ENCODE measurements around the gene LARGE1.
"Not testable (repeated sequence)": the region's sequence is repeated elsewhere in the genome, so short reads cannot be mapped to it uniquely, and the experiment has no call there.

The LARGE1 gene

DNA sequence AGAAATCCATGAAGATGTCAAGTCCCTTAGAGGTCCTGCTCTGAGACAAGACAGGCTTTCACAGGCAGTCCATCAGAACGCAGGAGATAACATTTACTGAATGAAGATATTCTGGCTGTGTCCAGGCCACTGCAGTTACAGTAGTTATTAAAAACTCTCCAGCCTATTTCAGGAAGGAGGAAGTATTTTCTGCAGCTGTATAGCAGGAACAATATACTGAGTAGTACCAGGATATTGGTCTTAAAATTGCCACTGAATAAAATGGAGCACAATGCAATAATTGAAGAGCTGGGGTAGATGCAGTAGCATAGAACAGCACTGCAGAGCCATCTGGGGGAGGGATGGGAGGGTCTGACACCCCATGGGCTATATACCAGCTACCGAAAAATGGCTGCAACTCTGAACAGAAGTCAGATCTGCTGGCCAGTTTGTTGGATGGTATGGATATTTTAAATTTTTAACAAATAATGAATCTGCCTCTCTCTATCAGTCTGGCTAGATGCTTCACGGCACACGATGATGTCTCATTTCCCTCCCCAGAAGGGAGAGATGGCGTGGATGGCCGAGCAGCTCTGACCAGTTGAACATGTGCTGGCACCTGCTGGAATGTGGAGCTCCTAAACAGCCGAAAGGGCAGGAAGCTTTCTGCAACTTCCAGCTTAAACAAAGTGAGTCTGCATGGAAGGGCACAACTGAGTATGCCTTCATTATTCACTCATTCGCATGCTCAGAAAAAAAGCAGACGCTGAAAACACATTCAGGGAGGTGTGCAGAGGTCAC is 520.0 kb downstream of the LARGE1 start:
- no peak for DNase-seq

DNA sequence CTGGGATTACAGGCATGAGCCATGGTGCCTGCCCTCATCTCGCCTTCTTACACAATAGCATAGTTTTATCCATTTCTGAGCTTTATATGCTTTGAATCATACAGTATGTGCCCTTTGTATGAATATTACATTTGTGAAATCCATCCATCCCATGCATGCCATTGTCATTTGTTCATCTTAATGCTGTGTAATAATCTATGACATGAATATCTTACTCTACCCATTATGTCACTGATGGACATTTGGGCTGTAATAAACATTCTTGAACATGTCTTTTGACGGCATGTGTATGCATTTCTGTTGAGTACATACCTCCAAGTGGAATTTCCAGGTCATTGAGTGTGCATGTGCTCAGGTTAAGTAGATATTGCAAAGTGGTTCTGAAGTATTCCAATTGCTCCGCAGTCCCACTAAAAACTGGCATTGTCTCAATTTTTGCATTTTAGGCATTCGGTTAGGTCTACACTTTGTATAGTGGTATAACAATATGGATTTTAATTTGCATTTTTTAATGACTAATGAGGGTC is 522.8 kb downstream of the LARGE1 start:
- no peak for DNase-seq

DNA sequence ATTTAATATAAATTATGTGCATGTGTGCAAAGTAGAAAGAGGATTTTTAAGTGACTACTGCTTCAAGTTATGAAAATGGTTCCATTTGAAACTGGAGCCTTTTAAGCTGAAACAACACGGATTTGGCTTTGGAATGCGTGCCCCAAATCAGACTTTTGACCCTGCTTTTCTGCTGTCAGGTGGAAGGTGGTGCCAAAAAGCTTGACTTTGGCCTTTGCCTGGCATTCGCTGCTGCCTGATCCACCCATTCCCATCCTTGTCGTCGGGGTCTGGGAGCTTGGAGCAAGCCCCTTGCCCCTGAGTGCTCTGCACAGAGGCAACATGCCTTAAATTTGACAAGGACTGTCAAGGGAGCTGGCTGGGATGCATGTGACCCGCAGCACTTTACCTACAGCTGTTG is 526.8 kb downstream of the LARGE1 start:
- no peak for DNase-seq

DNA sequence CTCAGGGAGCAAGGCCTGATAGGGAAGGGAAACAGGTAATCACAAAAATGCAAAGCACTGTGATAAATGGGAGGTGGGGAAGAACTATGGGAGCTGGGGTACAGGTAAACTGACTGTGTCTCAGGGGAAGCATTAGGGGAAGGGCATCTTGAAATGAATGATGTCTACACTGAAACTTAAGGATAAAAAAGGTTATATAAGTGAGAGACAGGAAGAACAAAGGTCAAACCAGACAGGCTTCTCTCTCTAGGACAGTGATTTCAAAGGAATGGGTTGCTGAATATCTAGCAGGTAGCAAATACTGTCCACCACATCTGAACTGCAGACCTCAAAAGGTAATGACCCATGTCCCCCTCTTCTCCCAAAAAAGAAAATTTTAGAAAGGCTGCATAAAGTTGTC is 529.0 kb downstream of the LARGE1 start:
- no peak for DNase-seq

DNA sequence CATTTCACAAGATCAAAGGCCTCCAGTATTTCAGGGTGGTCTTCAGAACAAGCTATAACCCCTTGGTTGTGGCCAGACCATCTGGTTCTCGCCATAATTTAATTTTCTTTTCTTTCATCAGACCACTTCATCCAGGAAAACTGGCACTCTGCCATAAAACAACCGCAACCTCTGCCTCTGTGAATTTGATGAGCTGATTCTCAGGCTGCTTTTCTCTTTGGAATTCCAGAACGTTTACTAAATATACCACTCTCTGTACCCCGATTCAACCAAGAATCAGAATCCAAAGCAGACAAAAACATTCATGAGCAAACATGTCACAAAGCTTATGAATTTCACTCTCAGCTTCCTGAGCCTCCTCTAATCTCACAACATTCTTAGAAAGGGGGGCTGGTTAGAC is 530.3 kb downstream of the LARGE1 start:
- DNase-seq = no peak

DNA sequence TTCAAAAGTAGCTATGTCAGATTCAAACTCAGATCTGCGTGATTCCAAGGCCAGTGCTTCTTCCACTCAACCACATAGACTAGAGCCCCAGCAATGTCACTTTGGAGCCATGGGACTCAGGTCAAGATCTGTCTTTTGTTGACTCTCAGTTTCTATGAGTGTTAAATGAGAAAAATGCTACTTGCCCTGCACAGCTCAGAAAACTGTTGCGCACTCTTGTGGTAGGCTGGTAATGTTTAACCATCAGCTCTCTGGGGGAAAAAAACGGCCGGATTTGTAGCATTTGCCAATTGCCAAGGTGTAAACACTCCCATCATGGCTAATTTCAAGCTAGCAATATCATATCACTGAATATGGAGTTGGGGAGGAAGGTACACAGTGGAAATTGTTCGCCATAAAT is 534.0 kb downstream of the LARGE1 start:
- no peak for DNase-seq

DNA sequence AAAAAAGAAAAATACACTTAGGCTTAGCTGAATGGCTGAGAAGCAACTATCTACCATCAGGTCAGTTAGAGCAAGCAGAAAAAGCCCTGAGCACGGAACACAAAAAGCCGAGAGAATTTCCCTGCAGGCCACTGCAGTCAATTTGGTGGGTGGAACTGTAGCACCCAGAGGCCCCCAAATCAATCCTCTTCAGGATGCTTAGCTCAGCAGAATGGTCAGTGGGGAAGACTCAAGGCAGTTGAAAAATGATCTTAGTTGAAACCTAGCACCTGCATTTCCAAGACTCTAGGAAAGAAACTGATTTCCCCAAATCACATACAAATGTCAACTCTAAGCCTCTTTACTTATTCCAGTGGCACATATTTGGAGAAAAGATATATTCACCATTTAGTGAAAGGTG is 534.7 kb downstream of the LARGE1 start:
- DNase-seq = no peak

DNA sequence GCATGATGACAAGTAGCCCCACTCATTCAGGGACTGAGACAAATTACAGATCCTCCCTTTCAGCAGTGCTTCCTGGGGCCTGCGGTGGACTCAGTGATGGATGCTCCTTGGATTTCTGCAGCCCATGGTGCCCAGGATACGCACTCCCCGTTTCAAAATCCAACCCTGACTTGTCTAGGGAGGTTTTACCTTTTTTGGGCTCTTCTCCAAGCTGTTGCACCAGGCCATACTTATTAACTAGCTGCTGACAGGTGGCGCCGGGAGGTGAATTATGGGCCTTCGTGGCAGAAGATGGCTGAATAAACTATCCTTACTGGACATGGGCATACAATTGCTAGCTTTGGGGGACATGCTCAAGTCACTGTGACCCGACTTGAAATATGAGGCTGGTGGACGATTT is 537.8 kb downstream of the LARGE1 start:
- DNase-seq = no peak

DNA sequence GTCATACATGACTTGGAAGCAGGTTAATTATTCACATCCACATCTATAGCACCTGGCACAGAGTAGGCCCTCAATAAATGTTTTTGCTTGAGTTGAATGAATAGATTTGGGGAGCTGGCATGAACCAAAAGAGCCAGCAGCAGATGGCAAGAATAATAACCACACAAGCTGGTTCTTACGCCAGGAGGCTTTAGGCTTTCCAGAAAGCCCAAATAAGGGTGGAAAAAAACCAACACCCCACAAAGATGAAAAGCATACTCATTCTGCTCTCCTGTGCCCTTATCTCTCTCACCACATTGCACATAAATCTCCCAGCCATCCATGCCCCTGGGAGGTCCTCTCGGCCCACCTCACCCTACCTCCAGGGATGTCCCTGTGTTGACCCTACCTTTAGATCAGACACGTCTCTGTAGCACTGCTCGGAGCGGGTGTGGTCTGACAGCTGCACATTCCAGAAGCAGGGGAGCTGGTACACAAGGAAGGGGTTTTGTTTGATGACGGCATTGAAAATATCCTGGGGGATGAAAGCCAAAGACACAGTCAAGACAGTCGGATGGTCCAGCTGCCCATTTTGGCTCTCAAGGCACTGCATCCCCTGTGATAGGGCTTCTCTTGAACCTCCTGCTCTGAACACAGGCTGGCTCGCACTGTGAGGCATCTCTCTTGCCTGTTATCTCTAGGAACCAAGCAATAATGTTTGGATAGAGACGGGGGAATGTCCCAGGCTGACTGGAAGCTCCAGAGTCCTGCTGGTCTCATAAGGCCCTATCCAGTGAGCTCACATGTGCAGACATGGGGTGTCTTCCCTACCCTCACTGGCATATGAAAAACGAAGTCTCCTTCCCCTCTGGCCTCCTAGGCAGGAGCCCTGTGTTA is 538.5 kb downstream of the LARGE1 start:
- no peak for DNase-seq

DNA sequence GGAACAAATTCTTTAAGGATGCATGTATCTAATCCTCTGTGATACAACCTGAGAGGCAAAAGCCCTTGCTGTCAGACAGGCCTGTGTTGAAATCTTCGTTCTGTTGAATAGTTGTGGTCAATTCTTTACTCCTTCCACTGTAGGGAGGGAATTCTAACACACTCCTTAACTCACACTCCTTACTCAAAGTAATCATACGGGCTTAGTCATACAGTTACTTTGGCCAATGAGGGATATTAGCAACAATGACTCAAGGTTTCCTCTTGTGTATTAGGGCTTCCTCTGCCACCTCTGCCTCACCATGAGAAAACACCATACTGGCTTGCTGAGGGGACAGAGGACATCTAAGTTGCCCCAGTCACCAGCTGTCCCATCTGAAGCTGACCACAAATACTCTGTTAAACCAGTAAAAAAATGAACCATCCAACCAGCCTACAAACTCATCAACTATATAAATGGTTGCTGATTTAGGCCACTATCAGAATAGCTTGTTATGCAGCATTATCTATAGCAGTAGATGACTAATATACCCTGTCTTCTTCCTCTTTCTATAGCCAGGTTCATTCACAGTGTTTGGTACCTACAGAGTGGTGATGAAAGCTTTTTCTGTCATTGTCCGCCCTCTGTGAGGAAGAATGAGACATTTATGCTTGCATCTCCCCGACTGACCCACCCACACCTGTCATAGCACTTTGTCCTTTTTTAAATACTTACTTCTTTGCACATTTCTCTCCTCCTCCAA is 539.3 kb downstream of the LARGE1 start:
- DNase-seq = no peak

DNA sequence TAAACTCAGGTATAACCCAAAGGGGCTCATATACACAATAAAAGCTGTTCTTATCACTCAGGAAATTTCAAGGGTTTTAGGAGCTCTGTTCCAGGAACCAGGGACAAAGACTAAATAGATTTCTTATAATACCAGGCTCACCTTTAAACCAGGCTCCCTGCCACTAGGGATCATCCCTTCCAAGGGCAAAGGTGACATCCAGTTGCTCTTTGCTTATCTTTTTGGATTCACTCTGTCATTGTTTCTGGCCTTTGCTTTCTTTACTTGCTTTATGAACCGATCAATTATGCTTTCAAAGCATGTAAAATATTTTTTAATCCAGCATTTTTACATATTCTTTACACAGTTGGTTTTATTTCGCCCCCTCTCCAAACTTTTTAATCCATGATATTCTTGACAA is 540.4 kb downstream of the LARGE1 start:
- DNase-seq = no peak

DNA sequence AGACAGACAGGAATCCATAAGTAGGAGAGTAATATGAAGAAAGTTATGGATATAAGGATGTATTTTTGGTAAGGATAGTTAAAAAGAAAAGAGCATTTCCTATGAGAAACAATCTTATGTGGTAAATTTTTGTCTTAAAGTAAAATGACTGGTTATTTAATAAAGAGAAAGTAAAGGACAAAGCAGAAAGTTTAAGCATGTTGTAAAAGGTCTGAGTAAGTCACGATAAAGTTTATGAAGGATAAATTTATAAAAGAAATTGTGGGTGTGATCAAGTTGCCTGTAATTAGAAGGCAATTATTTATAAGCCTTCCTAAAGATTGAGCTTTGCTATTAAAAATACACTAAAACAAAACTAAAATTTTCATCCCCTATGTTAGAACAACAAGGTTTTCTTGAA is 547.4 kb downstream of the LARGE1 start:
- DNase-seq = no peak

DNA sequence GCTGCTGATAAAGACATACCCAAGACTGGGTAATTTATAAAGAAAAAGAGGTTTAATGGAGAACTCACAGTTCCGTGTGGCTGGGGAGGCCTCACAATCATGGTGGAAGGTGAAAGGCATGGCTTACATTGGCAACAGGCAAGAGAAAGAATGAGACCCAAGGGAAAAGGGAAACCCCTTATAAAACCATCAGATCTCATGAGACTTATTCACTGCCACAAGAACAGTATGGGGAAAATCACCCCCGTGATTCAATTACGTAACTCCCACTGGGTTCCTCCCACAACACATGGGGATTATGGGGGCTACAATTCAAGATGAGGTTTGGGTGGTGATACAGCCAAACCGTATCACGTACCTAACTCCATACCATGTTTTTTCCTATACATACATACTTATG is 557.0 kb downstream of the LARGE1 start:
- not testable (repeated sequence) for DNase-seq

DNA sequence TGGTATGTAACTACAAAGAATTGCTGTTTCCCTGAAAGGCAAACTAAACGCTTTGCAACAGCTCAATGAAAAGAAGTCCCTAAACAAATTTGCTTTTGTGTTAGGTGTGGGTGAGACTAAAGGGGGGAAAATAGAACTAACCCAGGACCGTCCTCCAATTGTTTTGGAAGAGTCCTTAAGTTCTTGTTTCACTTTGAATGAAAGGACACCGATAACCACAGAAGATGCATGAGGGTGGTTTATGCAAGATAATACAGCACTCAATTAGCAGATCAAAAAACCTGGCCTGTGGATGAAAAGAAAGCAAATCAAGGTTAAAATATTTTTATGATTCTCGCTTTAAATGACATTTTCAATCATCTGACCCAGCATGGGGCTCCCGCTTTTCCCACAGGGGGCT is 557.6 kb downstream of the LARGE1 start:
- no peak for DNase-seq

DNA sequence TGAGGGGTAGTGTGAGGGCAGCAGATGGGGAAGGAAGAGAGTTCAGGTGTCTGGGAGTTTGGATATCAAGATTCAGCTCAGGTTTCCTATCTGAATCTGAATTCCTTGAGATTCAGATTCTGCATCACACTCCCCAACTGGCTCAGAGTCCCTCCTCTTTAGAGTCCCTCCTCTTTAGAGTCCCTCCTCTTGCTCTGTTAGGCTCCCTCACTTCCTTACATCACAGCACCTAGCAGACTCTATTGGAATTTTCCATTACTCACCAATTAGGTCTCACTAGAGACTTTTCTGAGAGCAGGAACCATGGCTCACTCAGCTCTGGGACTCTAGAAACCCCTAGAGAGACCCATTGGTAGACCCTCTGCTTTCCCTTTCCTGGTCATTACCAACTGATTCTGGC is 558.7 kb downstream of the LARGE1 start:
- no peak for DNase-seq

DNA sequence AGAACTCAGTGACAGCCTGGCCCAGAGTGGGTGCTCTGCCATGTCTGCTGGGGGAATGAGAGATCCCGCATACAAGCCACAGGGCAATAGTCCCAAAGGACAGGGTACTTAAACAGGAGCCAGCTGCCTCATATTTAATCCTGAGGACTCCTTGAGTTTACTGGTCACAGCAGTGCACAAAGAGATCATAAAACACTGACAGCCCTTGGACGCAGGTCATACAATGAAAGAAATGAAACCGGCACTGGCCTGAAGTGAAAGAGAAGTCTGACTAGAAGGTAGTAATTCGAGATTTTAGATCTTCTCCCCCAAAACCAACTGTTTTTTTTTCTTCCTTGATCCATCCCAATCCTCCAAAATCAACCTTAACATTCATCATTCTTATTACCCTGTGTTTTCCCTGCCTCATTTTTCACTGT is 562.3 kb downstream of the LARGE1 start:
- no peak for DNase-seq

DNA sequence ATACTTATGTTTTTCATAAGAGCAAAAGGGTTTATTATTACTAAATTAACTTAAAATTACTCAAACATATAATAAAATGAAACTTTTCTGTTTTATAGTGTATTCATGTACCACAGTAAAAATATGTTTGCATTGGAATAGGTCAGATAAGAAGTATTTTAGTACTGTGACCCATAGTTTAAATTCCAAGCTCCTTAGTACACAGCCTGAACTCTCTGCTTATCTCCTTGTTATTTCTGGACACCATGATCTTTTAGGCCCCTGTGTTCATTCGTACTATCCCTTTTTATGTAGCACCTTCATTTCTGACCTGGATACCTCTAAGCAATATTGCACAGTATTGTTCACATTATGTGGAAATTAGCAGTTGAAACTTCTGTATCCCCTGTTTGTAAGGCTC is 565.3 kb downstream of the LARGE1 start:
- no peak for DNase-seq

DNA sequence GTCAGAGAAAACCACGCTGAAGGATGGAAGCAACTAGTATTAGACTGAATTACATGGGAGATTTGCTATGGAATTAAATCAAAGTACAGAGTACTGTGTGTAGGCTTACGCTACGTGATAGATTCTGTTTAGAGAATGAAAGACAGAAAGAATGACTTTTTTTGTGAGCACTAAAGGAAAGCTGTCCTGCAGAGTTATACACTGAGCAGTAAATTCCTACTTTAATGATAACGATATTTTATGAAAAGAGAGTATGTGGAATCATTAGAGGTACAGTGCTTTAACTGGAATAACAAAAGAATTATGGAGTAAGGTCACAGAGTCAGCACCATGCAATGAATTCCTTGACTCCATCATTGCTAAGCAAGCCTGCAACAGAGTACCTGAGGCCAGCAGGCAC is 566.8 kb downstream of the LARGE1 start:
- no peak for DNase-seq

DNA sequence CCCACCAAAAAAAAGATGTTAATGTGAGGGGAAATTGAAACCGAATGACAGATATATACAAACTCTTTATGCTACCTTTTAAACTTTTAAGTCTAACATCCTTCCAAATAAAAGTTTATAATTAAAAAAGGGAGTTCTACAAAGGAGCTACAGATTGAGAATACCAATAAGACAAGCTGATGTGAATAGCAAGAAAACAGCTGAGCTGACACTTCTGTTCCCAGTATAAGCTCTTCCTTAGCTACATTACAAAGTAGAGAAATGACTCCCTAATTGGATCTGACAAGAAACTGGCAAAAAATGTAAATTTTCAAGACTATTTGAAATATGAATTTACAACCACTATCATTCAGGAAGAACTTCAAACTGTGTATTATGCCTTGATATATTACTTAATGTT is 567.5 kb downstream of the LARGE1 start:
- DNase-seq = no peak

DNA sequence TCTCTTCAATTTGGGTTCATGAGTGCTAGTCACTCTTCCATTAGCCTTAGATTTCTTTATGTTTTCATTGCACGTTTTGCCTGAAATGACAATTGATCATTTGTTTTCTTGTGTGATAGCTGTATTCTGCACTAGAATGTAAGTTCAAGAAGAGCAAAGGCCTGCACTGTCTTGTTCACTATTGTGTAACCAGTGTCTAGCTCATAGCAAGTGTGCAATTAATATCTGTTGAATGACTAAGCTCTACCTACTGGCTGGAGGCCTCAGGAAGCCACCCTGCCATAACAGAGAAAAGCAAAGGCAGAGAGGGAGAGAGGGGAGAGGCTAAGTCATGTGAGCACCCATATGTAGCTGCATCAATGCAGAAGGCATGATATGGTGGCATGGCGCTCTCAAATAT is 569.3 kb downstream of the LARGE1 start:
- no peak for DNase-seq

DNA sequence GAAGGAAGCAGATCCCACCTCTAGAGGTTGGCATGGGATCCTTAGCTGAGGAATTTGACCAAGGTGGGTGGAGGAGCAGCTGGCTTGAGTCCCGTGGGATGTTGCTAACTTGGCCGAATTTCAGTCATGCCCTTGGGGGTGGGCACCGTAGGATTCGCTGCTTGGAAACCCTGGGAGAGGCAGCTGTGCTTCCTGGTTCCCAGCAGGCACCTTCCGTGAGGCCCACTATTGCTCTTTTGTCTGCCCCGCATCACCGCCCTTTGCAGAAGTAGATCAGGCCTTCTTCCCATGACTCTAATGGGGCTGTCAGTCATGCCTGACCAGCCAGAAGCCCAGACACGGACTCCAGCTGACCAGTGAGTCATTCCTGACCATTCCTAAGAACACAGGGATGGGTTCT is 569.8 kb downstream of the LARGE1 start:
- no peak for DNase-seq

DNA sequence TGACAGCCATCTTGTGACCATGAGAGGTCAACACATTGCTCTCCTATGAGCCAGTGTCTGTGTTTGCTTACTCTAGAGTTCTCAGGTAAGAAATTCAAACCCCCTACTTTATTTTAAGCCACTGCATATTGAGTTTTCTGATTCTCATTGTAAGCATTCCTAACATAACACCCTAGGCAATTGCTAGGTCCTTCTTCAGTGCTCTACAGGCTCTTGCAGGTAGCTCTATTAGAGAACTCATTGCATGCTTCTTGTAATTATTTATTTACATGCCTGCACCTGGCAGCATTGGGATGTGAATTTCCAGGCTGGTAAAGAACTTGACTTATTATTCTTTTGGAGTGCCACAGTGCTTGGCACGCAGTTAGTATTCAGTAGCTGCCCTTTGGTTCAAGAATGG is 573.3 kb downstream of the LARGE1 start:
- DNase-seq = no peak

DNA sequence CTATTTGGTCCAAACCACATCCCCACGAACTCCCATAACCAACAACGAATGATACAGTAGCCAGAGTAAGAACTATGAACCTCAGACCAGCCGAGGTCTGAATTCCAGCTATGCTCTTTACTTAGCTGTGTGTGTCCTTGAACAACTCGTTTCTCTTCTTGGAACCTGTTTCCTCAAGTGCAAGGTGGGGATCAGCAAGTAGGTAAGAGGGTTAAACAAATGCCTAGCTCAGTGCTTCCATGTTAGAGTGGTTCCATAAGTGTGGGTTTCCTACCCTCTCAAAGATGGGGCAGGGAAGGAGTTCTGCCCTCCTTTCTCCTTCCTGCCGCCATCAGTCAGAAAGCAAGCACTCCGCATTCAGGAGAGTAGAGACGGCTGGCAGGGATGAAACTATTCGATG is 578.7 kb downstream of the LARGE1 start:
- DNase-seq = no peak

Measured in NCI-H69 (cell line).